ENCODE measurements around the gene WDR74.
A peak's percentile ranks its signal among the peaks of the same experiment; 100 is the strongest.

DNA sequence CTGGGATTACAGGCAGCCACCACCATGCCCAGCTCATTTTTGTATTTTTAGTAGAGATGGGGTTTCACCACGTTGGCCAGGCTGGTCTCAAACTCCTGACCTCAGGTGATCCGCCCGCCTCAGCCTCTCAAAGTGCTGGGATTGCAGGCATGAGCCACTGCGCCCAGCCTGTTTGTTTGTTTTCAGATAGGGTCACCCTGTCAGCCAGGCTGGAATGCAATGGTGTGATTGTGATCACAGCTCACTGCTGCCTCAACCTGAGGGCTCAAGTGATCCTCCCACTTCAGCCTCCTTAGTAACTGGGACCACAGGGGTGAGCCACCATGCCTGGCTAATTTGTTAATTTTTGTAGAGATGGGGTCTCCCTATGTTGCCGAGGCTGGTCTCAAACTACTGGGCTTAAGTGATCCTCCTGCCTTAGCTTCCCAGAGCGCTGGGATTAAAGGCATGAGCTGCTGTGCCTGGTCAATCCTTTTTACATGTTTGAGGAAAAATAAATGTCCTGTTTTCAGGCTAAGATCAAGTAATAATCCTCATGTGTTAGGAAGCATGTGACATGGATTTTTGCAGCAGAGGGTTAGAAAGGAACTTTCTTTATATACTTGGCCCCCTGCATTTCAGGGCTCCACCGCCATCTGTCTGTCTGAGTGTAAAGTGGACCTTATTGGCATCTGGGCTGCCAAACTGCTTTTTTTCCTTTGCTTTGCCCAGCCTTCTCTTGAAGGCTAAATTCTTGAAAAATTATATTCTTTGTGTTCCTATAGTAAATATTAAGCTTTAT is 36.5 kb upstream of the WDR74 start:
- TF ChIP-seq, protein P1, sequence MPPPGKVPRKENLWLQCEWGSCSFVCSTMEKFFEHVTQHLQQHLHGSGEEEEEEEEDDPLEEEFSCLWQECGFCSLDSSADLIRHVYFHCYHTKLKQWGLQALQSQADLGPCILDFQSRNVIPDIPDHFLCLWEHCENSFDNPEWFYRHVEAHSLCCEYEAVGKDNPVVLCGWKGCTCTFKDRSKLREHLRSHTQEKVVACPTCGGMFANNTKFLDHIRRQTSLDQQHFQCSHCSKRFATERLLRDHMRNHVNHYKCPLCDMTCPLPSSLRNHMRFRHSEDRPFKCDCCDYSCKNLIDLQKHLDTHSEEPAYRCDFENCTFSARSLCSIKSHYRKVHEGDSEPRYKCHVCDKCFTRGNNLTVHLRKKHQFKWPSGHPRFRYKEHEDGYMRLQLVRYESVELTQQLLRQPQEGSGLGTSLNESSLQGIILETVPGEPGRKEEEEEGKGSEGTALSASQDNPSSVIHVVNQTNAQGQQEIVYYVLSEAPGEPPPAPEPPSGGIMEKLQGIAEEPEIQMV (CRISPR knock-in tag; IDR thresholded peaks at IDR 0.05; ENCODE audit: low read depth), result no peak
- TF ChIP-seq SPEN (CRISPR knock-in tag; IDR thresholded peaks at IDR 0.05; ENCODE audit: low read depth) (no peak), ZMAT3 (CRISPR knock-in tag; conservative IDR thresholded peaks at IDR 0.05) (no peak), MAFG (CRISPR knock-in tag; IDR thresholded peaks at IDR 0.05) (no peak), WIZ (CRISPR knock-in tag; IDR thresholded peaks at IDR 0.05) (no peak), ATF1 (CRISPR knock-in tag; IDR thresholded peaks at IDR 0.05) (no peak), ZBTB38 (CRISPR knock-in tag; IDR thresholded peaks at IDR 0.05) (peak; percentile 86; the same call in 1 of the 2 replicates), TBL1XR1 (IDR thresholded peaks at IDR 0.05; ENCODE audit: borderline replicate concordance, low read length, partially characterized antibody) (no peak)
- TF ChIP-seq, protein P2, sequence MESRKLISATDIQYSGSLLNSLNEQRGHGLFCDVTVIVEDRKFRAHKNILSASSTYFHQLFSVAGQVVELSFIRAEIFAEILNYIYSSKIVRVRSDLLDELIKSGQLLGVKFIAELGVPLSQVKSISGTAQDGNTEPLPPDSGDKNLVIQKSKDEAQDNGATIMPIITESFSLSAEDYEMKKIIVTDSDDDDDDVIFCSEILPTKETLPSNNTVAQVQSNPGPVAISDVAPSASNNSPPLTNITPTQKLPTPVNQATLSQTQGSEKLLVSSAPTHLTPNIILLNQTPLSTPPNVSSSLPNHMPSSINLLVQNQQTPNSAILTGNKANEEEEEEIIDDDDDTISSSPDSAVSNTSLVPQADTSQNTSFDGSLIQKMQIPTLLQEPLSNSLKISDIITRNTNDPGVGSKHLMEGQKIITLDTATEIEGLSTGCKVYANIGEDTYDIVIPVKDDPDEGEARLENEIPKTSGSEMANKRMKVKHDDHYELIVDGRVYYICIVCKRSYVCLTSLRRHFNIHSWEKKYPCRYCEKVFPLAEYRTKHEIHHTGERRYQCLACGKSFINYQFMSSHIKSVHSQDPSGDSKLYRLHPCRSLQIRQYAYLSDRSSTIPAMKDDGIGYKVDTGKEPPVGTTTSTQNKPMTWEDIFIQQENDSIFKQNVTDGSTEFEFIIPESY (CRISPR knock-in tag; IDR thresholded peaks at IDR 0.05), result peak; percentile 36; the same call in 1 of the 2 replicates
- TF ChIP-seq, protein P3, sequence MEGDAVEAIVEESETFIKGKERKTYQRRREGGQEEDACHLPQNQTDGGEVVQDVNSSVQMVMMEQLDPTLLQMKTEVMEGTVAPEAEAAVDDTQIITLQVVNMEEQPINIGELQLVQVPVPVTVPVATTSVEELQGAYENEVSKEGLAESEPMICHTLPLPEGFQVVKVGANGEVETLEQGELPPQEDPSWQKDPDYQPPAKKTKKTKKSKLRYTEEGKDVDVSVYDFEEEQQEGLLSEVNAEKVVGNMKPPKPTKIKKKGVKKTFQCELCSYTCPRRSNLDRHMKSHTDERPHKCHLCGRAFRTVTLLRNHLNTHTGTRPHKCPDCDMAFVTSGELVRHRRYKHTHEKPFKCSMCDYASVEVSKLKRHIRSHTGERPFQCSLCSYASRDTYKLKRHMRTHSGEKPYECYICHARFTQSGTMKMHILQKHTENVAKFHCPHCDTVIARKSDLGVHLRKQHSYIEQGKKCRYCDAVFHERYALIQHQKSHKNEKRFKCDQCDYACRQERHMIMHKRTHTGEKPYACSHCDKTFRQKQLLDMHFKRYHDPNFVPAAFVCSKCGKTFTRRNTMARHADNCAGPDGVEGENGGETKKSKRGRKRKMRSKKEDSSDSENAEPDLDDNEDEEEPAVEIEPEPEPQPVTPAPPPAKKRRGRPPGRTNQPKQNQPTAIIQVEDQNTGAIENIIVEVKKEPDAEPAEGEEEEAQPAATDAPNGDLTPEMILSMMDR (CRISPR knock-in tag; IDR thresholded peaks at IDR 0.05), result no peak
- TF ChIP-seq, protein P4, sequence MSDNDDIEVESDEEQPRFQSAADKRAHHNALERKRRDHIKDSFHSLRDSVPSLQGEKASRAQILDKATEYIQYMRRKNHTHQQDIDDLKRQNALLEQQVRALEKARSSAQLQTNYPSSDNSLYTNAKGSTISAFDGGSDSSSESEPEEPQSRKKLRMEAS (IDR thresholded peaks at IDR 0.05), result no peak

All from HepG2 (cell line).